ENCODE results near the gene TMEM174. TPM values are rescaled to one million over a fixed set of nuclear protein-coding genes. Genes with fewer than 3 reads are reported as not detected.

The TMEM174 gene
- total RNA-seq, 1 donor from 2014 or later: not detected

Other genes with a start within 250 kb of the TMEM174 start
- gene FCHO2, start 217.2 kb upstream of the TMEM174 start, total RNA-seq: 74.4 TPM
- gene TMEM171, start 52.6 kb upstream of the TMEM174 start, total RNA-seq: 0.78 TPM